Mammary epithelial cell (primary cell): ENCODE data around the gene TMEM151B.

Experiments
- EZH2 ChIP-seq: IDR thresholded peaks from 2 replicates; pipeline ENCODE4 v1.6.1; 2012; ENCODE audit warnings: low read length, inconsistent platforms, borderline replicate concordance
- TF ChIP-seq, protein P1 (sequence below), 2 donors: IDR thresholded peaks in 1 of 2; conservative IDR thresholded peaks in 1 of 2; 2 replicates each; pipeline ENCODE4 v1.5.1; 2011 to 2012; ENCODE audit warnings: inconsistent platforms in 2 of 2, low read length in 2 of 2, mild to moderate bottlenecking in 2 of 2, control low read depth in 1 of 2, low read depth in 1 of 2; ENCODE audit not compliant: insufficient read depth in 1 of 2; ENCODE audit errors: extremely low read depth in 1 of 2

DNA sequence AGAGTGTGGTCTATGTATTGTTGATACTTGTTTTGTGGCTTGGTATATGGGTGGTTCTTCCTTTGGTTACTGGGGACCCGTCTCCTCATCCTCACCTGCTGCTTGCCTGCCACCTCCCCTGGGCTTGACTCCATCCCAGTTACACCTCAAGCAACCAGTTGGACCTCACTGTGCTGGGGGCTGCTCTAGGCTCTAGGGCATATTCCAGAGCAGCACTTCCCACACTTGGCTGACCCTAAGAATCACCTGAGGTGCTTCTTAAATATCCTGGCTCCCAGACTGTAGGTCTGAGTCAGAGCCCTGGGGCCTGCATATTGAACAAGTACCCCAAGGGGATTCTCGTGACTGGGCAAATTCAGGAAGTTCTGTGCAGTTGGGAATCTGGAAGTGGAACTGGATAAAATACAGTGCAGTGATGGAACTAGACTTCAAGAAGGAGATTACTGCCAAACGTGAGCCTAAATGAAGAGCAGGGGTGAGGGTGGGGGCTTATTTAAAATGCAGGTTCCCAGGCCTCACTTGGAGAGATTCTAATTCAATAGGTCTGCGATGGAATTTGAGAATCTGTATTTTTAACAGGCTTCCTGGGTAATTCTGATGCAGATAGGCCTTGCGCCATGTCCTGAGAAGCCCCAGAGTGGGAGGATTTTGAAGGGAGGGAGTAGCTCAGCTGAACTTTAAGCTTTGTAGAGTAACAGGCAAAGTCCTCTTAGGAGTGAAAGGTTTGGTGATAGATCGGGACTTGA is 79.8 kb downstream of the TMEM151B start:
- TF ChIP-seq, protein P1, sequence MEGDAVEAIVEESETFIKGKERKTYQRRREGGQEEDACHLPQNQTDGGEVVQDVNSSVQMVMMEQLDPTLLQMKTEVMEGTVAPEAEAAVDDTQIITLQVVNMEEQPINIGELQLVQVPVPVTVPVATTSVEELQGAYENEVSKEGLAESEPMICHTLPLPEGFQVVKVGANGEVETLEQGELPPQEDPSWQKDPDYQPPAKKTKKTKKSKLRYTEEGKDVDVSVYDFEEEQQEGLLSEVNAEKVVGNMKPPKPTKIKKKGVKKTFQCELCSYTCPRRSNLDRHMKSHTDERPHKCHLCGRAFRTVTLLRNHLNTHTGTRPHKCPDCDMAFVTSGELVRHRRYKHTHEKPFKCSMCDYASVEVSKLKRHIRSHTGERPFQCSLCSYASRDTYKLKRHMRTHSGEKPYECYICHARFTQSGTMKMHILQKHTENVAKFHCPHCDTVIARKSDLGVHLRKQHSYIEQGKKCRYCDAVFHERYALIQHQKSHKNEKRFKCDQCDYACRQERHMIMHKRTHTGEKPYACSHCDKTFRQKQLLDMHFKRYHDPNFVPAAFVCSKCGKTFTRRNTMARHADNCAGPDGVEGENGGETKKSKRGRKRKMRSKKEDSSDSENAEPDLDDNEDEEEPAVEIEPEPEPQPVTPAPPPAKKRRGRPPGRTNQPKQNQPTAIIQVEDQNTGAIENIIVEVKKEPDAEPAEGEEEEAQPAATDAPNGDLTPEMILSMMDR (conservative IDR thresholded peaks at IDR 0.05 in 1 of 2, IDR thresholded peaks at IDR 0.05 in 1 of 2; ENCODE audit: extremely low read depth in 1 of 2, insufficient read depth in 1 of 2, low read depth in 1 of 2, low read length in 2 of 2) = no peak
- TF ChIP-seq EZH2 = no peak
